Anterior cingulate cortex (tissue), 58 donors: ENCODE measurements around the gene PDIA2.

Experiments used
- DNase-seq, 58 donors: peaks; one replicate each; lab custom pipeline; 2025; lab: John Stamatoyannopoulos, UW

Gene PDIA2

DNA sequence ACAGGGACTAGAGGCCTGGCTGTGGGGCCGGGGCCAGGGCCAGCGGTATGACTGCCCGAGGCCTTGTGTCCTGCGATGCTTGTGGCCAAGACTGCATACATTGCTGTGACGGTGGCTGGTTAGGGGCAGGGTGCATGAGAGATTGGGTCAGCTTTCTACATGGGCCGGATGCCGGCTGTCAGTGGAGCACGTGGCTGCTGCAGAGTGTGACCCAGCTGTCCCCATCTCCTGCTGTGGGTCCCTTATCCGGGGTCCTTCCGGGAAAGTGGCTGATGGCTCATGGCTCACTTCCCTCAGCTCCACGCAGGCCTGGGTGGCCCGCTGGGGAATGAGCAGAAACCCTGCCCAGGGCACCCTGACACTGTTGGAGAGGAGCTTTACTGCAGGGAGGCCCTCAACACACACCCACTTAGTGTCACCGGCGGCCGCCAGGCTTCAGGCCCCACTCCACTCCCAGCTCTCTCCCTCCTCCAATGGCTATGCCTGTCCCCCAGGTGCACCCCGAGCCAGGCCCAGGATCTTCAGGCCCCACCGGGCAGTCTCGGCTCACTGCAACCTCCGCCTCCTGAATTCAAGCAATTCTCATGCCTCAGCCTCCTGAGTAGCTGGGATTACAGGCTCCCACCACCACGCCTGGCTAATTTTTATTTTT lies 6.4 kb upstream of the PDIA2 start:
- DNase-seq, result no peak

GRCh38 chr16:278863-279366 lies 4.0 kb upstream of the PDIA2 start:
- DNase-seq, result no peak

GRCh38 chr16:279531-279930 lies 3.4 kb upstream of the PDIA2 start:
- no peak for DNase-seq

DNA sequence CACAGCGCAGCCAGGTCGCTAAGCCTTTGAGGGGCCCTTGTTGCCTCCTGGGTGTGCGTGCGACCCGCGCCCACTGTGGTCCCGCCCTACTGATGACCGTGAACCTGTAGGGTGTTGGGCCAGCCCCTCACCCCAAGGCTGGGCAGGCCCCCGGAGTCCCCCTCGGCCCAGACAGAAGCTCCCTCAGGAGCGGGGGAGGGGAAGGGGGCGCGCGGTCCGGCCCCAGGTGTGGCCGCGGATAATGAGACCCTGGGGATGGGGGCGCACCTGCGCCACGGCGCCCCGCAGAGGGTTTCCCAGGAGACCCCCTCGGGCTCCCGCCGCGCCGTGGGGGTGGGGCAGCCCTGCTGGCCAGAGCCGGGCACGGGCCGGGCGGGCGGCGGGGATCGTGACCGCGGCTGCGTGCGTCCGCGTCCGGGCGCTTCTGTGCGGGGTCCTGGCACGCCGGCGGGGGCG lies 2.9 kb upstream of the PDIA2 start:
- no peak for DNase-seq

- DNase-seq, result no peak
Observed at GRCh38 chr16:280552-280951, 2.4 kb upstream of the PDIA2 start, which contains the start of gene ARHGDIG. Gene ARHGDIG (plus strand): TSS chr16:280591. CDS start chr16:280681, 90 bp downstream.

GRCh38 chr16:280991-281659 lies 1.8 kb upstream of the PDIA2 start:
- no peak for DNase-seq

GRCh38 chr16:281660-282255 lies 1.2 kb upstream of the PDIA2 start:
- DNase-seq, result no peak

DNA sequence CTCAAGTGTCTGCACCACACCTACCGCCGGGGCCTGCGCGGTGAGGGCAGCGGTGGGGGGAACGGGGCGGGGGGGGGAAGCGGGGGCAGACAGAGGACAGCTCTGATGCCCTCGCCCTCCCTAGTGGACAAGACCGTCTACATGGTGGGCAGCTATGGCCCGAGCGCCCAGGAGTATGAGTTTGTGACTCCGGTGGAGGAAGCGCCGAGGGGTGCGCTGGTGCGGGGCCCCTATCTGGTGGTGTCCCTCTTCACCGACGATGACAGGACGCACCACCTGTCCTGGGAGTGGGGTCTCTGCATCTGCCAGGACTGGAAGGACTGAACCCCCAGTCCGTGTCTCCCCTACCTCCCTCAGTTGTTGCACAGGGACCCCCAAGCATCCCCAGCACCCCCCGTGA lies 473 bp upstream of the PDIA2 start:
- no peak for DNase-seq

- no peak for DNase-seq
Observed at GRCh38 chr16:284204-285120, 1.5 kb downstream of the PDIA2 start.

- DNase-seq, result no peak
Observed at GRCh38 chr16:285146-286055, 2.4 kb downstream of the PDIA2 start.

- DNase-seq, result no peak
Observed at GRCh38 chr16:286491-287297, 3.7 kb downstream of the PDIA2 start.

GRCh38 chr16:287298-287811 lies 4.4 kb downstream of the PDIA2 start:
- DNase-seq, result no peak

DNA sequence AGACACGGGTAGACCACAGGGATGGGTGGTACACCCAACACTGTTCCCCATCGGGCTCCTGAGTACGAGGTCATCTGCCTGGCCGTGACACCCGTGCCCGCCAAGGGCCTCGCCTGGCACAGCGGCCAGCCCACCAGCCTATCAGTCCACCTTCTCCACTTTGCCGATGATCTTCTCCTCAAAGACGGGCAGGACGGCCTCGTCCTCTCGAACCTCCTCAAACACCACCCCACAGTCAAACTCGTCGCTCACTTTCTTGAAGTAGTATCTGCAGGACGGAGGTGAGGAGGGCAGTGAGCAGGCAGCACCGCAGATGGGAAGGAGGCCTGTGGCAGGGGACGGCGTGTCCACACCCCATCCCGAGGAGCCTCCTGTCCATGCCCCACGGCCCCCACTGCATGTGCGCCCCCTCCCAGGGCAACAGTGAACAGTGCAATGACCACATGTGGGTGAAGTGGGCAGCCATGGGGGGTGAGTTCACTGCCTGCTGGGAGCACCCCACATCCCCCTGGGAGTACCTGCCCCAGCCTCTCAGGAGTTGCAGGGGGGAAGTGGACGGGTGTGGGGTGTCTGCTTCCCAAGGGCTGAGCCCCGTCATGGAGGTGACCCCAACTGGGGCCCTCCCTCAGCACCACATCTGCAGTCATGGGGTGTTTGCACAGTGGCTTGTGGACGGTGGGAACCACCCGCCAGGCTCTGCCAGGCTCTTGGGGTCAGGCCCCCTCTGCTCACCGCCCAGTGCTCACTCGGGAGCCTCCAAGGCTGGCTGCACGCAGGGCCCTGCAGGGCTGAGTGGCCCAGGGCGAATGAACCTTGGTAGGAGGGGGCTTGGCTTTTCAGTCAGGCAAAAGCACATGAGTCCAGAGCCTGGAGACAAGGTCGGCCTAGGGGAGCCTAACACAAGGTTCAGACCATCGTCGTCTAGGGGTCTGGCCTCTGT lies 5.3 kb downstream of the PDIA2 start:
- no peak for DNase-seq

GRCh38 chr16:289395-289997 lies 6.5 kb downstream of the PDIA2 start:
- no peak for DNase-seq

- no peak for DNase-seq
Observed at GRCh38 chr16:290015-290680, 7.2 kb downstream of the PDIA2 start.

DNA sequence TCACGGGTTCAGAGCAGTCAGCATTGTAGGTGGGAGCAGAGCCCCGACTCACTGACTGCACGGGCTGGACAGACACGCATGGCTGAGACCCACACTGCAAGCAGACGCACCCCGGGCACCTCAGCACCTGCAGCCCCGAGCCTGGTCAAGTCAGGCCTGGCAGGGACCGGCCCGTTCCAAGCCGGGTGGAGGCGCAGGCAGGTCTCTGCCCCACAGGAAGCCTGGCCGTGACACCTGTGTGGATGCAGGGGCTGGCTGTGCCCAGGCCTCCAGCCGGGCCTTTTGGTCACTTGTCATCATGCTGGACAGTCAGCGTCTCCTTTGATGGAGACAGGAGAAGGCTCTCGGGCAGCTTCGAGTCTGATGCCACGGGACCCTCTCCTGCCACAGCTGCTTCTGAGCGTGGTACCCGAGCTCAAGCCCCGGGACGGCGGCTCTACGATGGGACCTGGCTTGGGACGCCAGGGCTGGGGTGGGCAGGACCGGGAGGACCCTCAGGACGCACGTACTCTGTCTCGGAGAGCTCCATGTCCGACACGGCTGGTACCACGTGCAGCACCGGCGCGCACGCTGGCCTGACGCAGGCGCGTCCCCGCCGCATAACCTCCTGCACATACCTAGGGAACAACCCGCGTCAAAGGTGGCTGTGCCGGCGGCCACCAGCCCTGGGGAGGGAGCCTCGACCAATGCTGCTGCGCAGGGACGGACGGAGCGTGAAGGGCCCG lies 7.9 kb downstream of the PDIA2 start:
- DNase-seq, result no peak
